HepG2 (cell line): ENCODE data around the gene CCDC106. TPM values are rescaled to one million over a fixed set of nuclear protein-coding genes. Genes with fewer than 3 reads are reported as not detected.

Experiments used
- CBFB ChIP-seq: sonication (generic); formaldehyde crosslinking; IDR thresholded peaks from 2 replicates; pipeline ENCODE4 v1.4.0; 2020; ENCODE audit warnings: missing genetic modification reagents
- CENPX ChIP-seq: sonication (generic); formaldehyde crosslinking; IDR thresholded peaks from 2 replicates; pipeline ENCODE4 v1.9.0; 2021; ENCODE audit warnings: mild to moderate bottlenecking, missing genetic modification reagents, moderate library complexity
- ELK4 ChIP-seq: sonication (generic); formaldehyde crosslinking; IDR thresholded peaks from 2 replicates; pipeline ENCODE4 v1.9.0; 2021; ENCODE audit warnings: missing genetic modification reagents, borderline replicate concordance
- ETS1 ChIP-seq: sonication (generic); formaldehyde crosslinking; IDR thresholded peaks from 2 replicates; pipeline ENCODE4 v1.4.0; 2020; ENCODE audit warnings: missing genetic modification reagents
- FOXK2 ChIP-seq: fragments of 450-650 bp; IDR thresholded peaks from 2 replicates; pipeline ENCODE4 v1.6.1; 2016
- MIER2 ChIP-seq: IDR thresholded peaks from 2 replicates; pipeline ENCODE4 v1.6.1; 2016; ENCODE audit warnings: missing biosample characterization, missing genetic modification reagents
- MIER3 ChIP-seq: IDR thresholded peaks from 2 replicates; pipeline ENCODE4 v1.6.1; 2016; ENCODE audit warnings: missing compliant biosample characterization, borderline replicate concordance
- TAF15 ChIP-seq: fragments of 200-400 bp; formaldehyde crosslinking; IDR thresholded peaks from one replicate; pipeline ENCODE4 v1.6.1; 2018; ENCODE audit warnings: mild to moderate bottlenecking, low read depth, low read length; ENCODE audit not compliant: poor library complexity, severe bottlenecking
- TARDBP ChIP-seq: sonication (generic); formaldehyde crosslinking; IDR thresholded peaks from 2 replicates; pipeline ENCODE4 v1.8.0; 2022; ENCODE audit warnings: mild to moderate bottlenecking, missing genetic modification reagents
- TBX2 ChIP-seq: sonication (generic); formaldehyde crosslinking; IDR thresholded peaks from 2 replicates; pipeline ENCODE4 v1.5.0; 2020; ENCODE audit warnings: missing genetic modification reagents, mild to moderate bottlenecking, borderline replicate concordance
- TOE1 ChIP-seq: sonication (generic); formaldehyde crosslinking; IDR thresholded peaks from 2 replicates; pipeline ENCODE4 v1.4.0; 2020; ENCODE audit warnings: mild to moderate bottlenecking, missing genetic modification reagents
- YY1 ChIP-seq: IDR thresholded peaks from 2 replicates; pipeline ENCODE4 v1.6.1; 2011; ENCODE audit warnings: low read length, low read depth, moderate library complexity, mild to moderate bottlenecking; ENCODE audit not compliant: insufficient read depth, insufficient replicate concordance
- ZBTB46 ChIP-seq: sonication (generic); formaldehyde crosslinking; IDR thresholded peaks from 2 replicates; pipeline ENCODE4 v1.4.0; 2020; ENCODE audit warnings: mild to moderate bottlenecking, missing genetic modification reagents, borderline replicate concordance
- ZNF138 ChIP-seq: sonication (generic); formaldehyde crosslinking; IDR thresholded peaks from 2 replicates; pipeline ENCODE4 v1.5.0; 2020; ENCODE audit warnings: mild to moderate bottlenecking, low read depth, missing genetic modification reagents
- ZNF337 ChIP-seq: sonication (generic); formaldehyde crosslinking; IDR thresholded peaks from 2 replicates; pipeline ENCODE4 v1.5.1; 2020; ENCODE audit warnings: missing genetic modification reagents, low read depth, mild to moderate bottlenecking, borderline replicate concordance
- ZNF460 ChIP-seq: sonication (generic); formaldehyde crosslinking; IDR thresholded peaks from 2 replicates; pipeline ENCODE4 v1.5.1; 2020; ENCODE audit warnings: missing genetic modification reagents, mild to moderate bottlenecking, borderline replicate concordance
- ZNF605 ChIP-seq: sonication (generic); formaldehyde crosslinking; IDR thresholded peaks from 2 replicates; pipeline ENCODE4 v1.8.0; 2022; ENCODE audit warnings: mild to moderate bottlenecking, missing genetic modification reagents
- ZNF687 ChIP-seq: sonication (generic); formaldehyde crosslinking; IDR thresholded peaks from 2 replicates; pipeline ENCODE4 v1.5.1; 2020; ENCODE audit warnings: mild to moderate bottlenecking, missing genetic modification reagents, moderate library complexity
- ZSCAN20 ChIP-seq: sonication (generic); formaldehyde crosslinking; IDR thresholded peaks from 2 replicates; pipeline ENCODE4 v1.4.0; 2020; ENCODE audit warnings: missing genetic modification reagents, mild to moderate bottlenecking, borderline replicate concordance
- polyA plus RNA-seq, 8 experiments: library from polyadenylated mRNA; depleted of rRNA in 3 of 8; stranded (reverse) in 7 of 8; unstranded in 1 of 8; fragments of >200 nt; fragmentation: Illumina TruSeq in 4 of 8; extraction: Trizol in 4 of 8; gene quantifications; 2 replicates each; pipeline versions ENCODE4 v1.2.1 to v1.2.3, GENCODE V29; 2011 to 2016; ENCODE audit warnings: low read depth in 4 of 8, missing spikeins in 1 of 8, mixed read lengths in 1 of 8; ENCODE audit not compliant: insufficient read depth in 1 of 8
- total RNA-seq, 5 experiments: library from RNA; depleted of rRNA; stranded (reverse); fragments of >200 nt; fragmentation: Illumina TruSeq; extraction: Trizol; gene quantifications; 2 replicates each; pipeline ENCODE4 v1.2.3, GENCODE V29; 2016; ENCODE audit warnings: low read depth in 1 of 5

The CCDC106 gene
- total and polyA plus RNA-seq, 2 of the 13 experiments (the other 11 are each of a cell fraction or from before 2014, with no cell fraction given), result 4.7 to 8.8 TPM

- TF ChIP-seq ZBTB46 (CRISPR knock-in tag) (no peak), TOE1 (CRISPR knock-in tag) (no peak), YY1 (peak; percentile 75), ZSCAN20 (CRISPR knock-in tag) (0 out of 2 replicates have a peak, but pooled peaks have one; percentile 28), TAF15 (no peak), ZNF605 (CRISPR knock-in tag) (peak; percentile 54), ZNF460 (CRISPR knock-in tag) (no peak), ZNF337 (no peak), MIER2 (CRISPR knock-in tag) (peak; percentile 43; the same call in 1 of the 2 replicates), TARDBP (CRISPR knock-in tag) (peak; percentile 68), ELK4 (no peak), CBFB (CRISPR knock-in tag) (peak; percentile 25; the same call in 1 of the 2 replicates), FOXK2 (no peak), ETS1 (0 out of 2 replicates have a peak, but pooled peaks have one; percentile 28), MIER3 (no peak; the same call in 1 of the 2 replicates), TBX2 (CRISPR knock-in tag) (peak; percentile 40; the same call in 1 of the 2 replicates), ZNF138 (CRISPR knock-in tag) (no peak), ZNF687 (CRISPR knock-in tag) (peak; percentile 73), CENPX (CRISPR knock-in tag) (no peak)
These were observed 4.8 kb upstream of the CCDC106 start, which contains the start of gene ZNF581 (continued) for GRCh38 chr19:55643003-55643886.
